NCI-H1105 treated with DMSO at 0.1 percent for 48 hours (cell line): ENCODE data around the gene LRRC8D.
"Not testable (repeated sequence)": the region's sequence is repeated elsewhere in the genome, so short reads cannot be mapped to it uniquely, and the experiment has no call there.

Source experiments
- DNase-seq: peaks from one replicate; lab custom pipeline; 2025; lab: John Stamatoyannopoulos, UW

LRRC8D gene

DNA sequence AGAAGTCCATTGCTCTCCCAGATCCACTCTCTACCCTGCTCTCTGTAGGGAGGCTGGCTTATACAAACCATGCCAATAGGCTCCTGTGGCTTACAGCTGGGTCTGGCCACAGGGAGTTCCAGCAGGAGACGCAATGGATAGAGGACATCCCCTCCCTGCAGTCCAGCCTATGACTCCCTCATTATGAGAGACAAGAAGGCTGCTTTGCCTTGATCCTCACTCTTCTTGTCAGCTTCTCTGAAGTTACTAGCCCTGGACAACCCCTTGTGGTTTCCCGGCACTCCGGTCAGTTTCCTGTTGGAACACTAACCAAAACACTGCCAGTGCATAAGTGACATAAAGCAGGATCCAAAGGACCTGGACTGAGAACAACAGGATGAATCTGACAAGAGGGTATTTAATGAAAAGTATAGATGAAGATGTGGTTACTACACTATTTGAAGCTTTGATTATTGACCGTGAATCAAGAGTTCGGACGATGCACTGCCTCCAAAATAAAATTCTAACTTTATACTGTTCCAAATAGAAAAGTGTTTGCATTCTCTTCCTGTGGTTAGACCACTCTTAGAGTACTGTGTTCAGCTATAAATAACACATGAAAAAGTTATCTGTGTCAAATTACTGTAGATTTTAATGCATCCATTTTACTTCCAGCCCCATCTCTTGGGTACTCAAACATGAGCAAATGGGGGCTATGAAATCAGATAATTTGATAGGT is 141.4 kb downstream of the LRRC8D start:
- DNase-seq, result no peak

DNA sequence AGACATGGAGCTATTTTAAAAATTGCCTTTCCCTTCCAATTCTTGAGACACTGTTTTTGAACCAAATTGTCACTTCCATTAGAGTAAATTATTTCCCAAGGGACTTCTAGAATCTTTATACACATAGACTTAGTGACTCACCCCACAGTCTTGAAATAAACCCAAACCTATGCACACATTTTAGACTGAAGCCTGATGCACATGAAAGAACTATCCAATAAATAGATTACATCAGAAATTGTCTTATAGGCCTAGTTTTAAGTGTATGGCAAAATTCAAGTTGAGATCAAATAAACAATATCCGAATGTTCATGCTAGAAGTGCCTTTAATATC is 141.9 kb downstream of the LRRC8D start:
- no peak for DNase-seq

DNA sequence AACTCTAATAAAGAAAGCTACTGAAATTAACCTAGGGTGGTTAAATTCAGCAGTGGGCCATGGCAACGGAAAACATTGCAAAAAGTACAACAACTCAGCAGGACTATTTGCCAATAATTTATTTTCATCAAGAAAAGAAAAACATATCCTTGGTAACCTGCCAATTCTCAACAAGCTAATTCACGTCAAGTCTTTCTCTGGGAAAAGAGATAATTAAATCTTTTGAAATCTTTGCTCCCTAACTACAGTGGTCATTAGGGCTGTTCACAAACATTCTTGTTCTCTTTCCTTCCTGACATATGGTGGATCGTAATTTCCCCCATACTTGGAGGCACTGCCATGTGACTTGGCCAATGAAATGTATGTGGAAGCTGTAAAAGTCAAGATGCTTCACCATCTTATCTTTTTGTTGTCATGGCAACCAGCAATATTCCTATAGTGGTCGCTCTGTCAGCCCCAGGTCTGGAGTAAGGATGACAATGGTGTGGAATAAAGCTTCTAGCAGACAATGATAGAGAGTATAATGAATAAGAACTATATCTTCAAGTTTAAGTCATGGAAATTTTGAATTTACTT is 144.4 kb downstream of the LRRC8D start:
- peak; percentile 92 for DNase-seq

DNA sequence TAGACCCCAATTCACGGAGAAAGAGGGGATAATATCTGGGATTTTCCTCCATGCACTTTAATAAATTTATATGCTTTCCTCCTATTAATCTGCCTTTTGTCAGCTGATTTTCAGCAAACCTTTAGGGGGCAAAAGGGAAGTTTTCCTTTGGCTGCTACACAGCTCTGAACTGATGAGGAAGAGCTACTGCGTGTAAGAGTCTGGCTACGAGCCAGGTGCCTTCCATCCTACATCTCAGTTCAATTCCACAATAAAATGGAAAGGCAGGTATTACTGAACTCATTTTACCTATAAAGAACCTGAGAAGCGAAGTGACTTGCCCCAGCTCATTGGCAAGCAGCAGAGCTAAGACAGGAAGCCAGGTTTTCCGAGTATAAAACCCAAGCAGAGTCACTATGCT is 145.8 kb downstream of the LRRC8D start:
- peak; percentile 7 for DNase-seq

DNA sequence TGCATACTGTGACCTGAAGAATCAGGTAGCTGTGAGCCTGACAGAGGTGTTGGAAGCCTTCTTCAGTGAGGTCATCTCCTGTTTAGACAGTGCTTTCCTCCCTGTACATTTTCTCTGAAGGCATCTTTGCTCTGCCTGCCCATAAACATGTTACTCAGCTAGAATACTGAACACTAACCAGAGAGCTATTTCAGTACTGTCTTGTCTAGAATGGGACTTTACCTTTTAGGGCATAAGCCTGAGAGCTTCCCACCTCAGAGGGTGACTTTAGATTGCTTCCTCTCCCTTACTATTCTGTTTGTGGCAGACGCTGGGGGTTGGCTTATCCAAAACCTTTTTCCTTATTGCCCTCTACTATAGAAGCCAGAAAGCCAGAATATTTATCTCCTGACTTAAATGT is 150.8 kb downstream of the LRRC8D start:
- no peak for DNase-seq

DNA sequence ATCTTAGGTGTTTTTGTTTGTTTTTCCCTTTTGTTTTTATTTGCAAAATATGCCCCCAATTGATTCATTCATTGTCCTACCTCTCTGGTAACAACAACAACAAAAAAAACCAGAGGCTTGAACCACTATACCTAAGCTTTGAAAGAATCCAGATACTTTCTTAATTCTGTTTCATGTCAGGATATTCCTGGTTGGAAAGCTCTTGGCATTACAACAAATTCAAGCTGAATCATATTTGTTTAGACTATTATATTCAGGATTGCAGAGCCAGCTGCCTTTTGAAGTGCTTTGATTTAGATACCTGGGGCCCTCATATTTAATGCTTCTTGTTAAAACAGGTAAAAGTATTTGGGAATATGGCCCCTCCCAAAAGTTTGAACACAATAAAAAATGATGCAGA is 151.2 kb downstream of the LRRC8D start:
- DNase-seq, result no peak

DNA sequence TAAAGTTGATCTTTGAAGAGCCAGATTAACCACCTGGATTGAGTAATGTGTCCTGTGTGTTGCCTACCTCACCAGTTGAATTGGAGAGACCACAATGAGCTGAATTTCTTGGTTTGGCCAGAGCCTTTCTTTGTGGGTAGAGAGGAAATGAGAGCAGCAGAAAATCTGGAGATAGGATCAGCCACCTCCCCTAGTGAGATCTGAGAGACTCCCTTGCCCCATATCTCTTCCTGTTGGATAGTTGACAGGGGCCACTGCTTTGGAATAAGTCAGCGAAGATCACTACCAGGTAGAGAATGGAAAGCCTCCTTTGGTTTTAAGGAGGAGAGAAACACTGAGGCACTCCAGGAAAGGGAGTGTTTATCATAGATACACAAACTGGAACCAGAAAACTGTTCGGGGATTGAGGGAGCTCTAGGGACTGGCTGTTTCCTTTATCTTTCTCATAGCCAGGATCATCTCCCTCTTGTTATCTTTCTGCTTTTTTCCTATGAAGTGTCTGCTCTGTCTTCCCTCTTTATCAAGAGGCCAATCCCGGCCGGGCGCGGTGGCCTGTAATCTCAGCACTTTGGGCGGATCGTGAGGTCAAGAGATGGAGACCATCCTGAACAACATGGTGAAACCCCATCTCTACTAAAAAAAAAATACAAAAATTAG is 152.8 kb downstream of the LRRC8D start:
- DNase-seq, result no peak

DNA sequence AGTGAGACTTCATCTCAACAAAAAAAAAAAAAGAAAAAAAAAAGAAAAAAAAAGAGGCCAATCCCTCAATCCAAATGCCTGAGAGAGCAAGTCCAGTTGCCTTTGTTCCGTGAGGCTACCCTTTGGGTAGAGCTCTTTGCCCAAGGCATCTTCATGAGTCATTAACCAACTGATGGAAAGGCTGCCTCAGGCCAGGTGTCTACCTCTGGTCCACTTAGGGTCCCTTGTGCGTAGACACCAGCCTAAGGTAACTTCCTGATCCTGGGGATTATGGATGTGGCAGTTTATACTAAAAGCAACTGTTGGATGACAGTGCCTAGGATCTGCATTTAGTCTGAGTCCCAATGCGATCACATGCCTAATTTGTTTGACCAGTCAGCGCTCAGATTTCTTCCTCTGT is 153.4 kb downstream of the LRRC8D start:
- no peak for DNase-seq

DNA sequence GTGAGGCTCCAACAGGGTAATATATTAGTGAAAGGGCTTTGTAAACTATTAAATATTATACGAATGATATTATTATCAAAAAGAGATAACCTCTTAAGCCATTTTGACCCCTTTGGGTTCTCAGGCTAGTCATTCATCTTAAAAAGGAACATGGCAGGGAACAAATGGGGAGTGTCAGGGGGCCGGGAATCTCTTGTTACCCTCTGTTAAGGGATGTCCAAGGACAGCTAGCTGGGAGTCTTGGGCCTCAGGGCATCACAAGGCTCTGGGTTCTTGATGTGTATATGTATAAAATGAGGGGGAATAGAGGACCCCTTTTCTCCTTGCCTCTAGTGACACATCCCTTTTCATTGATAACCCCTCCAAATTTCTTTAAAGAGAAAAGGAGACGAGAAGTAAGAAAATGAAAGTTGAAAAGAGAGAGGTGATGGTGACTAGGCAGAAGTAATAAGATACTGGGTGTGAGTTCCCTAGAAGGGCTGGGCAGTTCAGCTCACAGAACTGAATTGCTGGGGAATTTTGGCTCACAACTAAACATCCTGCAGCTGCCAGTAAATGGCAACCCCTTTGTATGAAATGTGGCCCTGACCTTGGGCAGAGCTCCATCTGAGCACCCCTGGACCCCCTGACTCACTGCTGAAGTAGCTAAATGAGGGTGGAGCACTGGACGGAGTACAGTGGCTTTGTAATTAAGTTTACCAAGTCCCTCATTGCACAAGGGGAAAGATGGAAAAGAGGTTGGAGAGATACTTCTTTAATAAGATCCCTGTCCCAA is 154.1 kb downstream of the LRRC8D start:
- DNase-seq, result no peak

DNA sequence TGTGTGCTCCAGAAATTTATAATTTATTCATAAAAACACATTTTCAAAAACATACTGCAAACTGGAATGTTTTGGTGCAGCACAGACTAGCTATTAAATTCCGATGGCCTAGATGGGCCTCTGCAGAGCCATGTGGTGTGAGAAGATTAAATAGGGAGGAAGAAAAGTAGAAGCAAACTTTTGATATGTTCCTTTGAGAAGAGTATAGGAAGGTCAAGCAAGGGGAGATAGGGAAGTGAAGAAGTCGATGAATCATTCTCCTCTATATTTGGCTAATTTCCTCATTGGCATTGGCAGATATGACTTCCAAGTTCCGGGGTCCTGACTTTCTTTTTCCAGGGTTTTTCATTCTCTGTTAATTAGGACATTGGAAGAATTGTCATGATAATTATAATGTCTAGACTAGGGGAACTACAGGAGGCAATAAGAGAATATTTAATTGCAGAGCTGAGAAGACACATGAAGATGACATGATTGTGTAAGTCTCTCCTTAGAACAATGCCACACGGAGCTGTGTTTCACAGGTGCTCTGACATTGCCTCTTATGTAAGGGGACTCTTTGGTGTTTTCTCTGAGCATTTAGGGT is 154.8 kb downstream of the LRRC8D start:
- no peak for DNase-seq

DNA sequence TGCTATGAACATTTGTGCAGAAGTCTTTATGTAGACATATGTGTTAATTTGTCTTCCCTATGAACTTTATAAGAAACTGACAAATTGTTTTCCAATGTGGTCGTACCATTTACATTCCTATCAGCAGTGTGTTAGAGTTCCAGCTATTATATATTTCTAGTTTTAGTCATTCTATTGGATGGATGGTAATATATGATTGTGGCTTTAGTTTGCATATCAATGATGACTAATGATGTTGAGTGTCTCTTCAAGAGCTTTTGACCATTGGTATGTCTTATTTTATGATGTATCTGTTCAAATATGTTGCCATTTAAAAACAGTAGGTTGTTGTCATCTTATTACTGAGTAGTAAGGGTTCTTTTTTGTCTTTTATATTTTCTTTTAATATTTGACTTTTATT is 157.9 kb downstream of the LRRC8D start:
- DNase-seq, result no peak

DNA sequence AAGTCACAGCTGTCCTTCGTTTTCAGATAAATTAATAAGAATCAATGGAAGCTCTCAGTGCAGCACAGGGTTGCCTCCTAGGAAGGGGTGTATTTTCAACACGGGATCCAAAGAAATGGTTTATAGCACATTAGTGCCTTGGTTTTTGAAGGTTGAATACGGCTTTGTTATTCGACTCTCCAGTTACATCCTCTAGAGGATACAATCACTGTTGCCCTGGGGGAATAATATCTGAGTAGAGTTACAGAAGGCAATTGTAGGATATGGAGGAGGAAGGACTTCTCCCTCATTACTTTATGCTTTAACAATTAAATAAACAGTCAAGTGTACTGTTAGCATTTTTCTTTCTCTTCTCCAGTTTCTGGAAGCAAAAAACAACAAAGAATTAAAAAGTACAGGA is 159.8 kb downstream of the LRRC8D start:
- no peak for DNase-seq

DNA sequence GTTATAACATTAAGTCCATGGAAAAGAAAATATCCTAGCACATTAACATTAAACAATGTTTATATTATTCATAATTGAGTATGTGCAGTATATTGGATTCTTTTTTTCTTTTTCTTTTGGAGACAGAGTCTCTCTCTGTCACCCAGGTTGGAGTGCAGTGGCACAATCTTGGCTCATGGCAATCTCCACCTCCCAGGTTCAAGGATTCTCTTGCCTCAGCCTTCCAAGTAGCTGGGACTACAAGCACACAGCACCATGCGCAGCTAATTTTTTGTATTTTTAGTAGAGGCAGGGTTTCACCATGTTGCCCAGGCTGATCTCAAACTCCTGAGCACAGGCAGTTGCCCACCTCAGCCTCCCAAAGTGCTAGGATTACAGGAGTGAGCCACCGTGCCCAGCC is 162.0 kb downstream of the LRRC8D start:
- not testable (repeated sequence) for DNase-seq

DNA sequence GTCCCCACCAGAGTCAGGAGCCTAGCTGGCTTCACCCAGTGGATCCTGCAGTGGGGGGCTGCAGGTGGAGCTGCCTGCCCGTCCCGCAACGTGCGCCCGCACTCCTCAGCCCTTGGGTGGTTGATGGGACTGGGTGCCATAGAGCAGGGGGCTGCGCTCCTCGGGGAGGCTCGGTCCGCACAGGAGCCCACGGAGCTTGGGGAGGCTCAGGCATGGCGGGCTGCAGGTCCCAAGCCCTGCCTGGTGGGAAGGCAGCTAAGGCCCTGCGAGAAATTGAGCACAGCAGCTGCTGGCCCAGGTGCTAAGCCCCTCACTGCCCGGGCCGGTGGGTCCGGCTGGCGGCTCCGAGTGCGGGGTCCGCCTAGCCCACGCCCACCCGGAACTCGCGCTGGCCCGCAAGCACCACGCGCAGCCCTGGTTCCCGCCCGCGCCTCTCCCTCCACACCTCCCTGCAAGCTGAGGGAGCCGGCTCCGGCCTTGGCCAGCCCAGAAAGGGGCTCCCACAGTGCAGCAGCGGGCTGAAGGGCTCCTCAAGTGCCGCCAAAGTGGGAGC is 163.8 kb downstream of the LRRC8D start:
- not testable (repeated sequence) for DNase-seq

DNA sequence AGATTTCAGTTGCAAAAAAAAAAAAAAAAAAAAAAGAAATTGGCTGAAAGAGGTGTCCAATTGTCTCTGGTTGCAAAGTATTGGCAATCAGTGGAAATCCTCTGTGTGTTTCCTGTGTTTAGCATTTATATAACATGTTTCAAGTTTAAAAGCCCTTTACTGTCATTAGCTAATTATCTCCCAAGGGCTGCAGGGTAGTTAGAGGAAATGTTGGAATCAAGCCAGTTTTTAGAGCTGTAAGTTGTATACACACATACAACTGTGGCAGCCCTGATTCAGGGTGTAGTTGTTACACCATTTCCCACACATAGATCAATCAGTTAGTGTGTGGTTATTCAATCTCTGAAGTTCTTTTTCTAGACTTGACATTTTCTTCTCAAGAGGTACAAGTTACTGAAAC is 165.2 kb downstream of the LRRC8D start:
- peak; percentile 95 for DNase-seq
